GM23338 (cell line): ENCODE measurements around the gene CNTNAP5. TPM values are rescaled to one million over a fixed set of nuclear protein-coding genes. Genes with fewer than 3 reads are reported as not detected.

Source experiments
- ATAC-seq: fragments of 200-7000 bp; cut with Tn5 transposase; 3 replicates; pipeline ENCODE4 v1.9.1; 2020
- DNase-seq: peaks from one replicate; pipeline ENCODE4 v3.0.0-alpha.2; 2015; ENCODE audit warnings: low spot score
- H2AFZ ChIP-seq: fragments of 200-600 bp; sonication (generic); 2 replicates; pipeline ENCODE4 v1.8.0; 2016; ENCODE audit warnings: antibody characterized with exemption, mild to moderate bottlenecking, moderate library complexity
- H3F3A ChIP-seq: fragments of 200-600 bp; sonication (generic); replicated peaks from 2 replicates; pipeline ENCODE4 v1.8.0; 2017; ENCODE audit warnings: antibody characterized with exemption, mixed run types, low read depth
- H3K27ac ChIP-seq: fragments of 200-600 bp; sonication (generic); 2 replicates; pipeline ENCODE4 v1.6.1; 2016; ENCODE audit warnings: low read depth
- H3K27me3 ChIP-seq: fragments of 200-600 bp; sonication (generic); 2 replicates; pipeline ENCODE4 v1.8.0; 2016; ENCODE audit warnings: mild to moderate bottlenecking, mixed run types, moderate library complexity; ENCODE audit not compliant: insufficient read depth
- H3K36me3 ChIP-seq: fragments of 200-600 bp; sonication (generic); 2 replicates; pipeline ENCODE4 v1.8.0; 2016; ENCODE audit warnings: mild to moderate bottlenecking; ENCODE audit not compliant: insufficient read depth
- H3K4me1 ChIP-seq: fragments of 200-600 bp; sonication (generic); 2 replicates; pipeline ENCODE4 v1.8.0; 2016; ENCODE audit warnings: mild to moderate bottlenecking, moderate library complexity; ENCODE audit not compliant: insufficient read depth
- H3K4me2 ChIP-seq: fragments of 200-600 bp; sonication (generic); 2 replicates; pipeline ENCODE4 v1.7.1; 2017; ENCODE audit warnings: mixed run types
- H3K4me3 ChIP-seq: fragments of 200-600 bp; sonication (generic); 2 replicates; pipeline ENCODE4 v1.6.1; 2016; ENCODE audit warnings: mixed run types
- H3K79me2 ChIP-seq: fragments of 200-600 bp; sonication (generic); replicated peaks from 2 replicates; pipeline ENCODE4 v1.8.0; 2017; ENCODE audit warnings: mild to moderate bottlenecking; ENCODE audit not compliant: insufficient read depth
- H3K9me2 ChIP-seq: fragments of 200-600 bp; sonication (generic); 2 replicates; pipeline ENCODE4 v1.8.0; 2017; ENCODE audit not compliant: insufficient read depth
- H4K20me1 ChIP-seq: fragments of 200-600 bp; sonication (generic); replicated peaks from 2 replicates; pipeline ENCODE4 v1.8.0; 2017; ENCODE audit warnings: mild to moderate bottlenecking; ENCODE audit not compliant: insufficient read depth
- H3K27ac Mint-ChIP-seq: 2 replicates; pipeline ENCODE4 v1.8.0; 2020; ENCODE audit warnings: inconsistent platforms, mild to moderate bottlenecking, moderate library complexity, mixed read lengths
- H3K27me3 Mint-ChIP-seq: 3 replicates; pipeline ENCODE4 v1.8.0; 2022; ENCODE audit warnings: low read depth, mild to moderate bottlenecking, moderate library complexity, mixed read lengths, inconsistent platforms; ENCODE audit not compliant: insufficient read depth, poor library complexity
- H3K36me3 Mint-ChIP-seq: 3 replicates; pipeline ENCODE4 v1.8.0; 2021; ENCODE audit warnings: low read depth, mild to moderate bottlenecking, inconsistent platforms, moderate library complexity, mixed read lengths
- H3K4me1 Mint-ChIP-seq: 3 replicates; pipeline ENCODE4 v1.8.0; 2020; ENCODE audit warnings: mild to moderate bottlenecking, inconsistent platforms, mixed read lengths
- H3K4me3 Mint-ChIP-seq: 3 replicates; pipeline ENCODE4 v1.8.0; 2021; ENCODE audit warnings: moderate library complexity, mild to moderate bottlenecking, inconsistent platforms, mixed read lengths
- H3K9me3 Mint-ChIP-seq: 3 replicates; pipeline ENCODE4 v1.8.0; 2020; ENCODE audit warnings: moderate library complexity, mild to moderate bottlenecking, inconsistent platforms, mixed read lengths
- ETS1 ChIP-seq: IDR thresholded peaks from 2 replicates; pipeline ENCODE4 v1.6.1; 2016; ENCODE audit warnings: antibody characterized with exemption
- EZH2 ChIP-seq: fragments of 200-600 bp; sonication (generic); IDR thresholded peaks from one replicate; pipeline ENCODE4 v1.8.0; 2017; ENCODE audit warnings: antibody characterized with exemption, mild to moderate bottlenecking, low read depth; ENCODE audit not compliant: unreplicated experiment
- EZH2phosphoT487 ChIP-seq: fragments of 200-600 bp; sonication (generic); IDR thresholded peaks from one replicate; pipeline ENCODE4 v1.8.1; 2018; ENCODE audit warnings: antibody characterized with exemption; ENCODE audit not compliant: unreplicated experiment
- JUNB ChIP-seq: IDR thresholded peaks from one replicate; pipeline ENCODE4 v1.6.1; 2016; ENCODE audit warnings: antibody characterized with exemption; ENCODE audit not compliant: unreplicated experiment
- NANOG ChIP-seq: IDR thresholded peaks from 2 replicates; pipeline ENCODE4 v1.6.1; 2016; ENCODE audit warnings: antibody characterized with exemption, borderline replicate concordance
- POLR2AphosphoS5 ChIP-seq: IDR thresholded peaks from 2 replicates; pipeline ENCODE4 v1.6.1; 2016; ENCODE audit warnings: antibody characterized with exemption, low read depth
- ZNF114 ChIP-seq: fragments of 250-450 bp; sonication (Bioruptor Pico); IDR thresholded peaks from 2 replicates; pipeline ENCODE4 v1.5.0; 2020; ENCODE audit warnings: mild to moderate bottlenecking, moderate library complexity
- ZNF331 ChIP-seq: fragments of 250-450 bp; sonication (Bioruptor Pico); IDR thresholded peaks from 2 replicates; pipeline ENCODE4 v1.5.0; 2020; ENCODE audit warnings: low read depth, mild to moderate bottlenecking, moderate library complexity
- ZNF462 ChIP-seq: fragments of 250-450 bp; sonication (Bioruptor Pico); IDR thresholded peaks from 2 replicates; pipeline ENCODE4 v1.5.0; 2020; ENCODE audit warnings: mild to moderate bottlenecking, moderate library complexity
- polyA plus RNA-seq: library from polyadenylated mRNA; unstranded; fragments of >200 nt; fragmentation: Nextera tagmentation; extraction: Ambion mirVana; gene quantifications from 2 replicates; pipeline ENCODE4 v1.2.1, GENCODE V29; 2016
- total RNA-seq: library from RNA; depleted of rRNA; stranded (reverse); fragments of >200 nt; shearing (Covaris generic); gene quantifications from 2 replicates; pipeline ENCODE4 v1.2.3, GENCODE V29; 2014
- TF ChIP-seq, protein P1 (sequence below), 2 experiments: fragments of 200-600 bp in 1 of 2; sonication (generic) in 1 of 2; conservative IDR thresholded peaks; 2 replicates each; pipeline versions ENCODE4 v1.5.1 to v1.6.1; 2016 to 2017; ENCODE audit warnings: antibody characterized with exemption in 2 of 2, low read depth in 2 of 2, mild to moderate bottlenecking in 2 of 2, moderate library complexity in 1 of 2

The CNTNAP5 gene
- total and polyA plus RNA-seq, 2 experiments from 2014 or later = 0.49 to 0.50 TPM

DNA sequence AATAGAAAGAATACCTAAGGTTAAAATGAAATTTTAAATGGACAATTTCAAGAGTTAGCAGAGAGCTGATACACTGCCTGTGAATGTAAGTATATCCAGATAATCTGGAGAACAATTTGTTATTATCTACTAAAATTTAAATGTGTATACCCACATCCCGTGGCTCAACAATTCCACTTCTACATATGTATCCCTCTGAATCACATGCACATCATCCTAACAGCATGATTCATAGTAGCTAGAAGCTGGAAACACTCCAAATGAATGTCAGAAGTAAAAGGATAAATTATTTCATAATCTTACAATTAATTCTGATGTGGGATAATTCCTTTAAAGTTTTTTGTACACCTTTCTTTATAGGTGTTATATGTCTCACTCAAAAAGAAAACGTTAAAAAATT lies 87.9 kb downstream of the CNTNAP5 start:
- Mint-ChIP-seq H3K9me3 (no peaks in the 10 kb centered on the region), H3K36me3 (no peaks in the 10 kb centered on the region), H3K4me3 (no peak overlapping the region), H3K27ac (peak overlapping the region; percentile 50; the same call in 1 of the 2 replicates), H3K27me3 (no peaks in the 10 kb centered on the region), H3K4me1 (peaks cover 28% of the 10 kb centered on the region)
- H3K36me3 ChIP-seq = no peaks in the 10 kb centered on the region
- H3K79me2 ChIP-seq = no peaks in the 10 kb centered on the region
- H3K27ac ChIP-seq = no peak overlapping the region
- no peaks in the 10 kb centered on the region for H3K27me3 ChIP-seq
- no peaks in the 10 kb centered on the region for H4K20me1 ChIP-seq
- DNase-seq (no peak), ATAC-seq (no peak)
- TF ChIP-seq ZNF331 (CRISPR knock-in tag) = no peak
- TF ChIP-seq ZNF114 (CRISPR knock-in tag) = no peak
- no peak for TF ChIP-seq POLR2AphosphoS5
- TF ChIP-seq JUNB = no peak
- TF ChIP-seq ZNF462 (CRISPR knock-in tag) = no peak
- no peak for TF ChIP-seq EZH2phosphoT487
- TF ChIP-seq EZH2 = no peak
- no peaks in the 10 kb centered on the region for H3K9me2 ChIP-seq
- H3F3A ChIP-seq = no peaks in the 10 kb centered on the region
- H3K4me2 ChIP-seq = no peak overlapping the region
- no peak overlapping the region for H2AFZ ChIP-seq
- H3K4me1 ChIP-seq = peaks cover 21% of the 10 kb centered on the region
- H3K4me3 ChIP-seq = no peak overlapping the region

GRCh38 chr2:124120246-124120645 lies 95.2 kb downstream of the CNTNAP5 start:
- H4K20me1 ChIP-seq = no peaks in the 10 kb centered on the region
- H3K36me3 ChIP-seq = no peaks in the 10 kb centered on the region
- H3K27me3 ChIP-seq = no peaks in the 10 kb centered on the region
- no peak overlapping the region for H3K27ac ChIP-seq
- H2AFZ ChIP-seq = no peak overlapping the region
- Mint-ChIP-seq H3K4me1 (no peaks in the 10 kb centered on the region), H3K27ac (no peak overlapping the region), H3K27me3 (no peaks in the 10 kb centered on the region), H3K4me3 (no peak overlapping the region), H3K36me3 (peaks cover 27% of the 10 kb centered on the region), H3K9me3 (peaks cover 37% of the 10 kb centered on the region)
- H3K79me2 ChIP-seq = no peaks in the 10 kb centered on the region
- no peaks in the 10 kb centered on the region for H3K4me1 ChIP-seq
- peaks cover 13% of the 10 kb centered on the region for H3K9me2 ChIP-seq
- no peak for ATAC-seq
- H3K4me2 ChIP-seq = no peak overlapping the region
- no peak overlapping the region for H3K4me3 ChIP-seq
- H3F3A ChIP-seq = no peaks in the 10 kb centered on the region
- peak; percentile 22 for DNase-seq
- TF ChIP-seq ETS1 (no peak), JUNB (no peak), POLR2AphosphoS5 (no peak), NANOG (no peak)
- TF ChIP-seq, protein P1, sequence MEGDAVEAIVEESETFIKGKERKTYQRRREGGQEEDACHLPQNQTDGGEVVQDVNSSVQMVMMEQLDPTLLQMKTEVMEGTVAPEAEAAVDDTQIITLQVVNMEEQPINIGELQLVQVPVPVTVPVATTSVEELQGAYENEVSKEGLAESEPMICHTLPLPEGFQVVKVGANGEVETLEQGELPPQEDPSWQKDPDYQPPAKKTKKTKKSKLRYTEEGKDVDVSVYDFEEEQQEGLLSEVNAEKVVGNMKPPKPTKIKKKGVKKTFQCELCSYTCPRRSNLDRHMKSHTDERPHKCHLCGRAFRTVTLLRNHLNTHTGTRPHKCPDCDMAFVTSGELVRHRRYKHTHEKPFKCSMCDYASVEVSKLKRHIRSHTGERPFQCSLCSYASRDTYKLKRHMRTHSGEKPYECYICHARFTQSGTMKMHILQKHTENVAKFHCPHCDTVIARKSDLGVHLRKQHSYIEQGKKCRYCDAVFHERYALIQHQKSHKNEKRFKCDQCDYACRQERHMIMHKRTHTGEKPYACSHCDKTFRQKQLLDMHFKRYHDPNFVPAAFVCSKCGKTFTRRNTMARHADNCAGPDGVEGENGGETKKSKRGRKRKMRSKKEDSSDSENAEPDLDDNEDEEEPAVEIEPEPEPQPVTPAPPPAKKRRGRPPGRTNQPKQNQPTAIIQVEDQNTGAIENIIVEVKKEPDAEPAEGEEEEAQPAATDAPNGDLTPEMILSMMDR (conservative IDR thresholded peaks at IDR 0.05; ENCODE audit: low read depth in 2 of 2) = no peak
